ENCODE data around the gene SLIT3.

The SLIT3 gene

GRCh38 chr5:168809218-168809617, 491.7 kb downstream of the SLIT3 start:
- DNase-seq = no peak

GRCh38 chr5:168808051-168808616, 492.8 kb downstream of the SLIT3 start:
- no peak for DNase-seq

- no peak for DNase-seq
These were observed 493.7 kb downstream of the SLIT3 start for GRCh38 chr5:168807287-168807686.

- DNase-seq = no peak
These were observed 497.4 kb downstream of the SLIT3 start for GRCh38 chr5:168803541-168803940.

GRCh38 chr5:168802337-168802736, 498.6 kb downstream of the SLIT3 start:
- DNase-seq = no peak

GRCh38 chr5:168801567-168801966, 499.4 kb downstream of the SLIT3 start:
- no peak for DNase-seq

GRCh38 chr5:168800701-168801100, 500.2 kb downstream of the SLIT3 start:
- no peak for DNase-seq

- DNase-seq = no peak
These were observed 502.6 kb downstream of the SLIT3 start for GRCh38 chr5:168798065-168799023.

- DNase-seq = no peak
These were observed 504.1 kb downstream of the SLIT3 start for GRCh38 chr5:168796593-168797580.

- DNase-seq = no peak
These were observed 504.9 kb downstream of the SLIT3 start for GRCh38 chr5:168796000-168796399.

GRCh38 chr5:168793841-168794837, 506.8 kb downstream of the SLIT3 start:
- no peak for DNase-seq

- no peak for DNase-seq
These were observed 508.3 kb downstream of the SLIT3 start for GRCh38 chr5:168792678-168793077.

GRCh38 chr5:168790671-168791250, 510.2 kb downstream of the SLIT3 start:
- no peak for DNase-seq

GRCh38 chr5:168790002-168790635, 510.8 kb downstream of the SLIT3 start:
- DNase-seq = no peak

GRCh38 chr5:168788786-168789185, 512.2 kb downstream of the SLIT3 start:
- no peak for DNase-seq

- DNase-seq = no peak
These were observed 512.8 kb downstream of the SLIT3 start for GRCh38 chr5:168788107-168788506.

- DNase-seq = no peak
These were observed 514.8 kb downstream of the SLIT3 start for GRCh38 chr5:168786147-168786546.

- DNase-seq = no peak
These were observed 516.5 kb downstream of the SLIT3 start for GRCh38 chr5:168784454-168784853.

GRCh38 chr5:168781941-168782571, 518.9 kb downstream of the SLIT3 start:
- DNase-seq = no peak

- no peak for DNase-seq
These were observed 520.1 kb downstream of the SLIT3 start for GRCh38 chr5:168780888-168781287.

Data from stimulated activated CD4-positive, alpha-beta T cell treated with anti-CD3 and anti-CD28 coated beads, Interleukin-4, amount 100 ng/mL, for 1 hour (primary cell).